ENCODE measurements around the gene ARHGAP6.

GRCh38 chrX:11214346-11215190 lies 451.2 kb downstream of the ARHGAP6 start:
- TF ChIP-seq EZH2 (IDR thresholded peaks at IDR 0.05), result no peak
- TF ChIP-seq CTCF (IDR thresholded peaks at IDR 0.05), result no peak

All from neural progenitor cell (in vitro differentiated cells).